HEK293T (cell line): Measurements from ENCODE around the gene ELAC1.

Experiments used
- ARNT ChIP-seq: fragments of 450-650 bp; IDR thresholded peaks from 2 replicates; pipeline ENCODE4 v1.6.1; 2017; ENCODE audit warnings: mild to moderate bottlenecking
- ELF4 ChIP-seq: fragments of 450-650 bp; IDR thresholded peaks from 2 replicates; pipeline ENCODE4 v1.6.1; 2017; ENCODE audit warnings: antibody characterized with exemption
- L3MBTL2 ChIP-seq: fragments of 450-650 bp; conservative IDR thresholded peaks from 2 replicates; pipeline ENCODE4 v1.6.1; 2016; ENCODE audit warnings: mild to moderate bottlenecking
- SP1 ChIP-seq: fragments of 450-650 bp; IDR thresholded peaks from 2 replicates; pipeline ENCODE4 v1.6.1; 2017
- SUZ12 ChIP-seq: fragments of 450-650 bp; IDR thresholded peaks from 2 replicates; pipeline ENCODE4 v1.6.1; 2016; ENCODE audit warnings: mild to moderate bottlenecking
- ZNF384 ChIP-seq: fragments of 450-650 bp; IDR thresholded peaks from 2 replicates; pipeline ENCODE4 v1.6.1; 2016

GRCh38 chr18:50973367-50974126 is 5.7 kb downstream of the ELAC1 start:
- TF ChIP-seq ZNF384 (no peak), L3MBTL2 (no peak), SP1 (no peak), ELF4 (no peak), SUZ12 (no peak), ARNT (no peak)
